NK-92 (cell line): ENCODE measurements around the gene SEMA7A.
A peak's percentile ranks its signal among the peaks of the same experiment; 100 is the strongest.
"Not testable (repeated sequence)": the region's sequence is repeated elsewhere in the genome, so short reads cannot be mapped to it uniquely, and the experiment has no call there.

Experiments
- DNase-seq: peaks from one replicate; lab custom pipeline; 2025; ENCODE audit not compliant: unreplicated experiment; lab: John Stamatoyannopoulos, UW

Gene SEMA7A, protein sequence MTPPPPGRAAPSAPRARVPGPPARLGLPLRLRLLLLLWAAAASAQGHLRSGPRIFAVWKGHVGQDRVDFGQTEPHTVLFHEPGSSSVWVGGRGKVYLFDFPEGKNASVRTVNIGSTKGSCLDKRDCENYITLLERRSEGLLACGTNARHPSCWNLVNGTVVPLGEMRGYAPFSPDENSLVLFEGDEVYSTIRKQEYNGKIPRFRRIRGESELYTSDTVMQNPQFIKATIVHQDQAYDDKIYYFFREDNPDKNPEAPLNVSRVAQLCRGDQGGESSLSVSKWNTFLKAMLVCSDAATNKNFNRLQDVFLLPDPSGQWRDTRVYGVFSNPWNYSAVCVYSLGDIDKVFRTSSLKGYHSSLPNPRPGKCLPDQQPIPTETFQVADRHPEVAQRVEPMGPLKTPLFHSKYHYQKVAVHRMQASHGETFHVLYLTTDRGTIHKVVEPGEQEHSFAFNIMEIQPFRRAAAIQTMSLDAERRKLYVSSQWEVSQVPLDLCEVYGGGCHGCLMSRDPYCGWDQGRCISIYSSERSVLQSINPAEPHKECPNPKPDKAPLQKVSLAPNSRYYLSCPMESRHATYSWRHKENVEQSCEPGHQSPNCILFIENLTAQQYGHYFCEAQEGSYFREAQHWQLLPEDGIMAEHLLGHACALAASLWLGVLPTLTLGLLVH

DNA sequence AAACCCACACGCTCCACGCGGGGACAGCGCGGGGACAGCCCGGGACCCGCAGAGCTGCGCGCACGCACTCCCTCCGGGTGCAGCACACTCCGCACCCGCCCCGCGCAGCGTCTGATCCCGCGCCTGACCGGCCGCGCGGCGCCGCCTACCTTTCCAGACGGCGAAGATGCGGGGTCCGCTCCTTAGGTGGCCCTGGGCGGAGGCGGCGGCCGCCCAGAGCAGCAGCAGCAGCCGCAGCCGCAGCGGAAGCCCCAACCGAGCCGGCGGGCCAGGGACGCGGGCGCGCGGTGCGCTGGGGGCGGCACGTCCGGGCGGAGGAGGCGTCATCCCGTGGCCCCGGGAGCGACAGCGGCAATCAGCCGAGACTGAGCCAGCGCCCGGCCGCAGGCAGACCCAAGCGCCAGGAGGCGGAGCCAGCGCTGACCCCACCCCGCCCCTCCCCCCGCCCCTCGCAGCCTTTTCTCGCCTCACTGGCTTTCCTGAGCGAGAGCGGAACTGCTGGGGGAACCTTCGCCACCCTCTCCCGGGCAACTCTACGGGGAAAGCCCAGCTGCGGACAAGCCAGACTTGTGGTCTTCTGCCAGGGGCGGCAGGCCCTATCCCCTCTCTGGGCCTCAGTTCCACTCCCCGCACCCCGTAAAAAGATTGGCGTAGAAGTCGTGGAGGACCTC lies at the start of gene SEMA7A:
Gene SEMA7A, minus strand, starts transcription at position 367 of the 671 bp plus-strand sequence. Its CDS starts 40 bp downstream, at position 327.
- DNase-seq = no peak

DNA sequence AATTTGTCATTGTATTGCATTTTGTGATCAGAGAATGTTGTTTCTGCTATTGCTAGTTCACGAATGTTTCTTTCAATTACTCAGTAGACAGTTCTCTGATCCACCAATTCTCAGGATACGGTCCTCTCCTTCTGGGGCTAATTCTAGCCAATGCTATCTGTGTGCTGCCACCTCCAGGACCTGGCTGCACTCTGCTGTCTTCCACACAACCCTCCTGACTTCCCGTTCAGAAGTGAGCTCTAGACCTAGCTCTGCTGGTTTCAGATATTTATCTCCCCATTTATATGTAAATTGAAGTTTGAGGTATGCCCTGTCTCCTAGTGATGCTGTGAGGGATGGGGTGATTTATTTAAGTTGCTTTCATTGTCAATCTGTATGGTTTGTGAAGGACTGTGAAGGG lies 48.9 kb upstream of the SEMA7A start:
- no peak for DNase-seq

DNA sequence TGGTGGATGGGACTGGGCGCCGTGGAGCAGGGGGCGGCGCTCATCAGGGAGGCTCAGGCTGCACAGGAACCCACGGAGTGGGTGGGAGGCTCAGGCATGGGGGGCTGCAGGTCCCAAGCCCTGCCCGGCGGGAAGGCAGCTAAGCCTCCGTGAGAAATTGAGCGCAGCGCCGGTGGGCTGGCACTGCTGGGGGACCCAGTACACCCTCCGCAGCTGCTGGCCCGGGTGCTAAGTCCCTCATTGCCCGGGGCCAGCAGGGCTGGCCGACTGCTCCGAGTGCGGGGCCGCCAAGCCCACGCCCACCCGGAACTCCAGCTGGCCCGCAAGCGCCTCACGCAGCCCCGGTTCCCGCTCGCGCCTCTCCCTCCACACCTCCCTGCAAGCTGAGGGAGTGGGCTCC lies 46.6 kb upstream of the SEMA7A start:
- DNase-seq = not testable (repeated sequence)

DNA sequence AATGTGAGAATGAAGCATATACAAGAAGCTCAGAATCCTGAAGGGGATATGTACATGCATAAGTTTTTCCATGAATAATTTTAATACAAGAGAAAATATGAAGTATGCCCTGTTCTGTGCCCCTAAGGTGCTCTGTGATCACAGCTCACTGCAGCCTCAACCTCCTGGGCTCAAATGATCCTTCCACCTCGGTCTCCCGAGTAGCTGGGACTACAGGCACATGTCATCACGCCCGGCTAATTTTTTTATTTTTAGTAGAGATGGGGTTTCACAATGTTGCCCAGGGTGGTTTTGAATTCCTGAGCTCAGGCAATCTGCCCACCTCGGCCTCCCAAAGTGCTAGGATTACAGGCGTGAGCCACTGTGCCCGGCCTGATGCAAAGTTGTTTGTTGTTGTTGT lies 37.9 kb upstream of the SEMA7A start:
- not testable (repeated sequence) for DNase-seq

DNA sequence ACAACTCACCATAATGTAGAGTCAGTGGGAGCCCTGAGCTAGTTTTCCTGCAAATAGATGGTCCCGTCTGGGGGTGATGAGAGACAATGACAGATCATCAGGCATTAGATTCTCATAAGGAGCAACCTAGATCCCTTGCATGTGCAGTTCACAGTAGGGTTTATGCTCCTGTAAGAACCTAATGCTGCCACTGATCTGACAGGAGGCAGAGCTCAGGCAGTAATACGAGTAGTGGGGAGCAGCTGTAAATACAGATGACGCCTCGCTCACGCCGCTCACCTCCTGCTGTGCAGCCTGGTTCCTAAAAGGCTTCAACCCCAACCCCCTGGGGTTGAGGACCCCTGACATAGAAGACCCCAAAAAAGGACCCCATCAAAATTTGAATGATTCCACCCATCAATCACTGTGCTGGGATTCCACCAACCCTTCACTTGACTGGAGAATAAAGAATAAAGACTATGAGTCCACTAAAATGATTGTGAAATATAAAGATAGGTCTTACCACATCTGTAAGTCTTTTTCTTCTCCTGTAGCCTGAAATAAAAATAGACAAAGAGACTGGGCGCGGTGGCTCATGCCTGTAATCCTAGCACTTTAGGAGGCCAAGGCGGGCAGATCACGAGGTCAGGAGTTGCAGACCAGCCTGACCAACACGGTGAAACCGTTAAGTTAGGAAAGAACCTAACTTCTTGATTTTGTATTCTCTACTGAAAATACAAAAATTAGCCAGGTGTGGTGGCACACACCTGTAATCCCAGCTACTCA lies 37.1 kb upstream of the SEMA7A start:
- no peak for DNase-seq

DNA sequence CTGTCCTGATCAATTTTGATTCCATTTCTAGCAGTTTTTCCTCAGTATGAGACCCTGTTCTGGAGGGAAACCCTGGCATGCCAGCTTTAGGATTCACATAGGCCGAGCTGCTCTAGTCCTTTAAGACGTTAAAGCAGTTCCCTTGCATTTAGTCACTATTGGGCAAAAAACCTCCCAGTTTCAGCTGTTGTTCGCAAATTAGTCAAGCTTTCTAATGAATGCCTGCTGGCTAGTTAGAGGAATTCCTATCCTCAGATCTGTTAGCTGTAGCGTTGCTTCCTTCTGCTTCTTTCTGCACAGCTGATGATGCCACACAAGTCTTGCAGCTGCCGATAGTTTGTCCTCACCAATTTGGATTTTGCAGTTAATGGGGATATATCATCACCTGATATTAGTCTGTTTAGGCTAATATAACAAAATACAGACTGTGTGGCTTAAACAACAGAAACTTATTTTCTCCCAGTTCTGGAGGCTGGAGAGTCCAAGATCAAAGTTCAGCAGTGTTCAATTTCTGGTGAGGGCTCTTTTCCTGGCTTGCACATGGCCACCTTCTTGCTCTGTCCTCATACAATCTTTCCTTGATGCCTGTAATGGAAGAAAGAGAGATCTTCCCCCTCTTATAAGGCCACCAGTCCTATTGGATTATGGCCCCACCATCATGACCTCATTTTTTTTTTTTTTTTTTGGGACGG lies 34.7 kb upstream of the SEMA7A start:
- no peak for DNase-seq

DNA sequence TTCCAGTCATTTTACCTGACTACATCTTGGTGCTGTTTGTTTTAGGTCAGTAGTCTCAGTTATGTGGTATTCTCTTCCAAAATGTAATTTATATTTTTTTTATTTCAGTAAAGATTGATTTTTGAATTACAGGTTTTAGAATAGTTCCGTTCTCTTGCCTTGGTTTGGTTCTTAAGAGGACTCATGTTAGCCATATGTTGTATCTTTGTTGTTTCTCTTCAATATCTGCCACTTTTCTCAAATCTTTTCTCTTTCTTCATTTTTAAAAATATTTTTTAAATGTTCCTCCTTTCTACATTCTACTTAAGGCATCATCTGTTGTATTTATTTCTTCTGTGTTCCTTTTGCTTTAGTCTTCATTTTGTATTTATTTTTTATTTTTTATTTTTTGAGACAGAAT lies 32.8 kb upstream of the SEMA7A start:
- no peak for DNase-seq

DNA sequence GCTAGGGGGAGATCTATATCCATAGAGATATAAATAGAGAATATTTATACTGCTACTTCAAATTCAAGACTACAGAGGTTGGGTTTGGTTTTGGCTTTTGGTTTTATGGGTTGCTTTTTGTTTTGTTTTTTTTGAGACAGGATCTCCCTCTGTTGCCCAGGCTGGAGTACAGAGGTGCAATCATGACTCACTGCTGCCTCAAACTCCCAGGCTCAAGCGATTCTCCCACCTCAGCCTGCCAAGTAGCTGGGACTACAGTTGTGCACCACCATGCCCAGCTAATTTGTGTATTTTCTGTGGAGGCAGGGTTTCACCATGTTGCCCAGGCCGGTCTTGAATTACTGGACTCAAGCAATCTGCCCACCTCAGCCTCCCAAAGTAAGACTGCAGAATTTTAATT lies 31.1 kb upstream of the SEMA7A start:
- DNase-seq = no peak

DNA sequence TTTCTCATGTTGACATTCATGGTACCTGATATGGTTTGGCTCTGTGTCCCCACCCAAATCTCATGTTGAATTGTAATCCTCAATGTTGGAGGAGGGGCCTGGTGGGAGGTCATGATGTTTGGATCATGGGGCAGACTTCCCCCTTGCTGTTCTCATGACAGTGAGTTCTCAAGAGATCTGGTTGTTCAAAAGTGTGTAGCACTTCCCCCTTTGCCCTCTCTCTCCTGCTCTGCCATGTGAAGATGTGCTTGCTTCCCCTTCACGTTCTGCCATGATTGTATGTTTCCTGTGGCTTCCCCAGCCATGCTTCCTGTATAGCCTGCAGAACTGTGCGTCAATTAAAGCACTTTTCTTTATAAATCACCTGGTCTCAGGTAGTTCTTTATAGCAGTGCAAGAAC lies 30.5 kb upstream of the SEMA7A start:
- DNase-seq = no peak

DNA sequence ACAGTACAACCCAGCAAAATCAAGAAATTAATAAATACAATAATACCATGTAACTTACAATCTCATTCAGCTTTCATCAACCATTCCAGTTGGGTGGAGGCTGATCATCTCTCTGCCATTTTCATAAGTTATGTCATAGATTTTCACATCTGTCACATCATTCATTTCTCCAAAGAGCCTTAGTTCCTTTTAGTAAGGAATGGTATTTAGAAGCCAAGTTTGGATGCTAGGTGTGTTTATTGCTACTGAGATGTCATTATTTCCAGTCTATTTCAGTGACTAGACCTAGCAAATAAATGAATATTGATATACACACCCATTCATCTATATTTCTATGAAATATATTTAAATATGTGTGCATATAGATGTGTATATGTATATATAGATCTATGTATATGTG lies 29.9 kb upstream of the SEMA7A start:
- DNase-seq = no peak

DNA sequence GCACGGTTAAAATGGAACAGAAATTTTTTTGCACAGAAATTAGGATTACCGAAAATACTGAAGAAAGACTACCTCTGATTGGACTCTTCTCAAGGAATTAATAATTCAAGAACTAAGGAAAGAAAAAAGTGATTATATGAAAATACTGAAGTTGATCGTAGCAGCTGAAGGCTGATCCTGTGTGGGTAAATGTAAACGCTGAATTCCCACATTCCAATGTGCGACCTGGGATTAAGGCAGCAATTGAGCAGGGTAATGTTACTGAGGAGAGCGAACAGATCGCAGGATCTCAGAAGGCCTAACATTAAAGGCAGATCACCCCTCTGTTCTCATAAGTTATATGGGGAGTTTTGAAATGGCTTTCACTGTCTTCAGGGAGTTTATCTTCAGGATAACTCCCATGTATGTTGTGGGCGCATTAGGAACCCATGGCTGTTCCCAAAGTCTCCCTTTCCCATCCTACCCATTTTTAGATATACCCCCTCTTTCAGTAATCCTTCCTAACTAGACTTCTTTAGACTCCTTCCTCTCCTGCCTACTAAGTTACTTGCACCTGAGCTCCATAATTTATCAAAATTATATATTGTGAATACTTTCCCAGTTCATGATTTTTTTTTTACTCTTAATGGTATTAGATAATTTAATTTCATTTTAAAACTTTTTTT lies 28.2 kb upstream of the SEMA7A start:
- no peak for DNase-seq

DNA sequence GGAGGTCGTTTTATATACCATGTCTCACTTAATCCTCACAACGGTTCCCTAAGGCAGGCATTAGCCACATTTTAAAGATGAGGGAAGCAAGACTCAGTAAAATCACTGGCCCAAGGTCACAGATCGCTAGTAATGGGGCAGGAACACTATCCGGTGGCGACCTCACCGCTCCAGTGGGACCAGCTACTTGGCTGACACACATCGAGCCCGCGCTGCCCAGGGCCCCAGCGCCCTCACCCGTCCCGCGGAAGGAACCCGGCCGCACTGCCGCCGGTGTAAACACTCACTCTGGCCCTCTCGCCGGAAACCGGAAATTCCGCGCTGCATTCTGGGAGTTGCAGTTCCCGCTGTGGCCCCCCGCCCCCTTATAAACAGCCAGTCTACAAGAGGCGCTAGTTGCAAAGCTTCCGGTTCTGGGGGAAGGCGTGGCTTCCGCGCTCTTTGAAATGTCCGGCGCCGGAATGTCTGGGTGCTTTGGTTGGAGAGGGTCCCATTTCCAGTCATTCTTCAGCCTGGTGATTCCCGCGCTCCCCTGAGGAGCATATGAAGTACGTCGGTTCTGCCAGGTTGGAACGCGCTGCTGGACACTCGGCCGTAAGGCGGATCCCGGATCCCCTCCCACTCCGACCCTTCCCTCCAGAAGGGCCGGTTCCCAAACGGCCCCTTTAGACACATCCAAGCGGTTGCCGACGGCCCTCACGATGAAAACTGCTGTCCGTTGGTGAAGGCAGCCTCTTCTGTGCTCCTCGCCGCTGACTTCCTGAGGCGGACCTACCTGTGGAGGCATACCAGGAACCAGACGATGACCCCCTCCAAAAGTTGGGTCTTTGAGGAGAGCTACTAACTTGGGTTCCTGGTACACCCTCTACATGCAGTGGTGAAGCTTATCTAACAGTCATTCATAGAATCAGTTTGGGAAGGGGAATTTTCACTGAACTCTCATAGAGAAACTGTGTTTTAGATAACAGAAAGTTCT lies 27.4 kb upstream of the SEMA7A start, which contains the start of gene UBL7:
Gene UBL7, minus strand, starts transcription at position 290 of the 976 bp plus-strand sequence. CDS start 2,293 bp downstream, outside the sequence.
- peak; percentile 79 for DNase-seq

DNA sequence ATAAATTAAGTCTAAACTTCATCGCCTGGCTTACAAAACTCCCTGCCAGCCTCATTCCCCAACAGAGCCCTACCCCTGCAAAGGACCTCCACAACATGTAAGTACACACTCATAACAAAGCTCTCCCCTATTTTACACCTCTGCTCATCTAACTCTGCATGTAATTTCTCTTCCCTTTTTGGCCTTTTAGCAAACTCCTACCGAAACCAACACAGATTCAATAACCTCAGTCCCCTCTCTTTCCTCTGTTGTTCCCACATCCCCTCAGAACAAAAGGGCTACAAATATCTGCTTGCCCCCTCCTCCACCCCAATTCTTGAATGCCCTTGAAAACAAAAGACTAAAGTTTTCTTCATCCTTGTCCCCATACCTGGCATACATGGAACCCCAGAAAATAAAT lies 26.5 kb upstream of the SEMA7A start:
- no peak for DNase-seq

DNA sequence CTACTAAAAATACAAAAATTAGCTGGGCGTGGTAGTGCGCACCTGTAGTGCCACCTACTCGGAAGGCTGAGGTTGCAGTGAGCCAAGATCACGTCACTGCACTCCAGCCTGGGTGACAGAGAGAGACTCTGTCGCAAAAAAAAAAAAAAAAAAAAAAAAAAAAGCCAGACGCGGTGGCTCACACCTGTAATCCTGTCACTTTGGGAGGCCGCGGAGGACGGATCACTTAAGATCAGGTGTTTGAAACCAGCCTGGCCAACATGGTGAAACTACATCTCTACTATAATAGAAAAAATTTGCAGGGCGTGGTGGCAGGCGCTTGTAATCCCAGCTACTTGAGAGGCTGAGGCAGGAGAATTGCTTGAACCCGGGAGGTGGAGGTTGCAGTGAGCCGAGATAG lies 26.0 kb upstream of the SEMA7A start:
- DNase-seq = not testable (repeated sequence)

DNA sequence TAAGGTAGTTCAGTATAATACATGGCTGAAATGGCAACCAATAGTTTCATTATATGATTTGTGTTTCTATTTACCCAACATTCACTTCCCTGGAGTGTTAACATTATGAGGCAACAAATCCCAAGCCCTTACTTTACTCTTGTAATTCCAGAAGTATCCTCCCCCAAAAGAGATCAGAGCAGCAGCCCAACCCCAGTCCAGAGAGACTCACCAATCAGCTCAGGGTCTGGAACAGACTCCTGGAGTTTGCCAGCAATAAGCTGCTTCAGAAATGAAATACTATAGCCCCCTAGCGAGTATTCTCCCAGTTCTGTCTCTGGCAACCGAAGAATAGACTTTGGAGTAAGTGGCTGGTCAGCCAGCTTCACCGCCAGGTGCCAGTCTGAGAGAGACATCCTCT lies 24.7 kb upstream of the SEMA7A start:
- no peak for DNase-seq

DNA sequence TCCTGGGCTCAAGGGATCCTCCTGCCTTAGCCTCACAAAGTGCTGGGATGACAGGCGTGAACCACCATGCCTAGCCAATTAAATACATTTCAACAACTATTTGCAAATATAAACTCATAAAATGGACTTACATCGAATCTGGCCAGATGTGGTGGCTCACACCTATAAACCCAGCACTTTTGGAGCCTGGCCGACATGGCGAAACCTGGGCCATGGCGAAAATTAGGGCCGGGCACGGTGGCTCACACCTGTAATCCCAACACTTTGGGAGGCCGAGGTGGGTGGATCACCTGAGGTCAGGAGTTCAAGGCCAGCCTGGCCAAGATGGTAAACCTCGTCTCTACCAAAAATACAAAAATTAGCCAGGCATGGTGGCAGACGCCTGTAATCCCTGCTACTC lies 23.3 kb upstream of the SEMA7A start:
- DNase-seq = not testable (repeated sequence)

DNA sequence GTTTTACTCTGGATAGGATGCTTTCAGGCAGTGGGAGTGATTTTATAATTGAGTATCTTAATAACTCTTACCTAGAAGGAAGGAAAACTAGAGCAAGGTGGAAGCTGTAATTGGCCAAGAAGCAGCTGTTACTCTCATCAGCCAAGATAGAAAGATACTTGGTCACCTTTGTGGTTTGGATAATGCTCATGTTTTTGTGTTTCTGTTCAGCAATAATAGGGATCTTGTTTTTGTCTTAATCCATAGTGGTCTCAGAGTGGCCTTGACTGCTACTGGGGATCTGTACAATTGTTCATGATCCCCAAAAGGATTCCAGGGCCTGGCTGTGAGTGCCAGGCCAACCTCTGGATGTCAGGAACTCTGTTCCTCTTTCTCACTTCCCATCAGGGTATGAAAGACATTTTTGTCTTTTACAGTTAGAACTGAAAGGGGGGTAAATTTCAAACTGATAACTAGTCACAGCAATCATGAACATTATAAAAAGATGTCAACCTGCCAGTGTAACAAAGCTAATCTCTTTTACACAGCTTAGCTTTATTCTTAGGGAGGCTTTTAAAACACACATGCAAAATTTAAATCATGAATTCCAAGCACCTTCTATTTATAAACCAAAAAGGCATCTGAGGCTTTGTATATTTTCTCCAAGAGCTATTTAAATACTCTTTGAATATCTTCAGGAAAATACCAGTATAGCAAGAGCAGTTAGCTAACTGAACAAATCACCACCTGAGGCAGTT lies 21.2 kb upstream of the SEMA7A start:
- no peak for DNase-seq
